GM18870 (cell line): ENCODE data around the gene SPOPL.
A peak's percentile ranks its signal among the peaks of the same experiment; 100 is the strongest.

Source experiments
- ATAC-seq: cut with Tn5 transposase; IDR thresholded peaks from one replicate; pipeline ENCODE4 v1.9.1; 2021; ENCODE audit warnings: moderate library complexity; ENCODE audit not compliant: unreplicated experiment

Gene SPOPL

DNA sequence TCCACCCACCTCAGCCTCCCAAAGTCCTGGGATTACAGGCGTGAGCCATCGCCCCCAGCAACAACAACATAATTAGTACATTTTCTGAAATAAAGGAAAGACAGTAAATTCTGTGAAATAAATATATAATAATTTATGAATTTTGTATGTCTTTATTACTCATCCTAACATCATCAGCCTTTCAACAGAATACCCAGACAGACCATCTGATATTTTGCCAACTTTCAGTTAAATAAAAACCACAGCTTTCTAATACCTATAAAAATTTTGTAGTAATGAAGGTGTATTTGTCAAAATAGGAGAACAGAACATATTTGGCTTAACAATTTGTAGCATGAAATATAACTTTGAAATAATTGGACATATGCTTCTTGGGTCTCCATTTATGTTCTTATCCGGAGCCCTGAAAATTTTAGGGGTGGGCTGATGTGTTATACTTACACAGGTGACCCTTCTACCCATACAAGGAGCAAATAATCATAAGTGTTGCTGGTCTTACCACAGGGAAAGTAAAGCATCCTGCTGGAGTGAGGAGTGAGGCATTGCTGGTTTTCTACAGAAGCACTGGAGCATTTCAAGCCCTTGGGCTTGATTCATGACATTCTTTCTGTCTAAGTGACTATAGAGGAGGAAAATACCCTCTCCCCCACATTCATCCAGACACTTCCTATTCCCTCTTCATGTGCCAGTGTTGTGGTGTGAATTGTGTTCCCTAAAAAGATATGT lies 99.3 kb downstream of the SPOPL start:
- no peak for ATAC-seq

- ATAC-seq: no peak
Measured at GRCh38 chr2:138601458-138602165, 100.0 kb downstream of the SPOPL start.

DNA sequence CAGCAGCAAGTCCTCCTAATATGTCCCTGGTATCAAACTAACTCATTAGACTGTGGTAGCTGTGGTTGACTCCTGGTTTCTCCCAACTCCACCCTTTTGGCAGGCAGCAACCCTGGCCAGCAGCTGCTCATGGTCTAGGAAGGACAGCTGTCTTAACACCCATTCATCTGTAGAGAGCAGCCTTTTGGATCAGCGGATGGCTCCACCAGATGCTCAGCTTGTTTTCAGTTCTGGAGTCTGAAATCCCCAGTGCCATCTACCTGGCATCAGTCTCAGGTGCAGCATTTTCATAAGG lies 100.5 kb downstream of the SPOPL start:
- ATAC-seq: no peak

GRCh38 chr2:138607746-138608145 lies 106.2 kb downstream of the SPOPL start:
- no peak for ATAC-seq

DNA sequence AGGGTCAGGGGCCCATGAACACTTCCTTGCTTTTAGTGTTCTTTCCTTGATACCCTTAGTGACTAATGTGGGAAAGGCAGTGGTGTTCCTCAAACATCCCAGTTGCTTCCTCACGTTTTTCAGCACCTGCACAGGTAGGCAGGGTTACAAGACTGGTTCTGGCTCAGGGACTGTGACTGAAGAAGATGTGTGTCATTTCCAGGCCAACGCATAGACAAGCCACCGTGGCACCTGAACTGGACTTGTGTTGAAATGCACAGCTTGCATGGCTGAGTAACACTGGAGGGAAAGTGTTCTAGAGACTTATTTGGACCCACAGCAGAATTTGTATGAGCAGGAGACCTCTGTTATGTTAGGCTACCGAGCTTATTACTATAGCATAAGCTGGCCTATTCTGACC lies 107.9 kb downstream of the SPOPL start:
- no peak for ATAC-seq

DNA sequence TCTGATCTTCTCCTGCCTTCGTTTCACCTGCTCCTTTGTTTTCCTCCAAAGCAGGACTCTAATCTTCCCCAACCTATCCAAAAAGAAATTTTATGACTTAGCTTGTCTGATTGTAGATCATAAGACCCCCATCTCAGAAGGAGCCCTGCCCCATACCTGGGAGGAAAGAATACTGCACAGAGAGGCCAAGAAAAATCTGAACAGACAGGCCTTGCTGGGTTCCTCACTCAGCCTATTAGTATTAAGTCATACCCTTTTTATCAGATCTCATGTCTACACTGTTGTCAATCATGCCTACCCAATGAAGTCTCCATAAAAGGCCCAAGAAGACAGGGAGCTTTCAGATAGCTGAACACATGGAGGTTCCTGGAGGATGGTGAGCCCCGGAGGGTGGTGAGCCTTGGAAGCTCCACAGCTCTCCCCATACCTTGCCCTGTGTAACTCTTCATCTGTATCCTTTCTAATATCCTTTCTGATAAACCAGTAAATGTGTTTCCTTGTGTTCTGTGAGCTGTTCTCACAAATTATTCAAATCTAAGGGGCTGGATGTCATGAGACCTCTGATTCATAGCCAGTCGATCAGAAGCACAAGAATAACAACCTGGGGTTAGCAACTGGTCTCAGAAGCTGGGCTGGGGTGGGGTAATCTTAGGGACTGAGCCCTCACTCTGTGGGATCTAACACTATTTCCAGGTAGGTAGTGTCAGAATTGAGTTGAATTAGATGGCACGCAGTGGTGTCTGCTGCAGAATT lies 108.8 kb downstream of the SPOPL start:
- no peak for ATAC-seq

- peak; percentile 56 for ATAC-seq
Measured at GRCh38 chr2:138615257-138615656, 113.7 kb downstream of the SPOPL start.

DNA sequence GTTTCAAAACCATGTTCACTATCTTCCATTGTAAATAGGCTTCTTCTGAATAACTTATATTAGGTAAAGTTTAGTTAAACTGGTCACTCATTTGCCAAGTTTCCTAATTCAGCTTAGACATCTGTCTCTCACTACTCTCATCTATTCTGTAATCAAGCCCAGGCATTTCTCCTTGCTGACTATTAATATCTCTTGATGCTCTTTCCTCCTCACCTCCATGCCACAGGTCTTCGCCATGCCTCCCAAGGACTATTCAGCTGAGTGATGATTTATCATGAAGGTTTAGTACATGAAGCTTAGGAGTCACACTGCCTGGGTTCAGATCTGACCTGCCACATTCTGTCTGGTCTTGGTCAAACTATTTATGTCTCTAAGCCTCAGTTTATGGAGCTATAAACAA lies 115.5 kb downstream of the SPOPL start:
- ATAC-seq: no peak

DNA sequence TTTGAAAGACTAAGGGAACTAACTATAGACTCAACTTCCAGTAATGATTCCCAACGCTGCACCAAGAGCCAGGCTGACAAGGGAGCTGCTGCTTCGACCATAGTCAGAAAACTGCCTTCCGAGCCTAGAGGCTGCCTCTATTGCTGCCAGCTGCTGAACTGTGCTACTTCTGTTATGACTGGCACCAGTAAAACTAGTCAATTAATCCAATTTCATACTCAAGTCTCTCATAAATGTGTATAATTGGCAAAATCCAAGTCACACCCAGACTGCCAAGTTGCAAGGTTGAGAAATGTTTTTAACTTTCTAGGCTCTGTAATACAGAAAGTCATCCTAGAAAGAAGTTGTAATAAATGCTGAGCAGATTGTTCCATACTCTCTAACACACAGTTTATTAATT lies 117.4 kb downstream of the SPOPL start:
- ATAC-seq: no peak

DNA sequence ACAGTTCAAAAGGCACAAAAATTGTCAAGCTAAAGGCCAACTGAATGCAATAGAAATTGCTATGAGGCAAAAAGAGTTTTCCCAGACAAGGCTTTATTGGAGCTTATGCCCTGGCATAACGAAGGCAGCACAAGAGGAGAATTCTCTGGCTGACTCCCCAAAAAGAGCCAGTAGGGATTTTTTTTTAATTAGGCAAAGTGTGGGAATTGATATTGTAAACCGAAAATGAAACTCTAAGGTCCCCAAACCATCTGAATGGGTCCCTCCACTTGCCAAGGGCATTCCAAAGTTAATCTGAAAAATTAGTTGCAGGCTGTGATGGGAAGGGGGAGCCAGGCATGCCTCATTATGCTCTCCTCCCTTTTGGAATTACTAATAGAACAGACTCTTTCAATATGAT lies 118.9 kb downstream of the SPOPL start:
- ATAC-seq: no peak

GRCh38 chr2:138621139-138621538 lies 119.6 kb downstream of the SPOPL start:
- ATAC-seq: no peak

DNA sequence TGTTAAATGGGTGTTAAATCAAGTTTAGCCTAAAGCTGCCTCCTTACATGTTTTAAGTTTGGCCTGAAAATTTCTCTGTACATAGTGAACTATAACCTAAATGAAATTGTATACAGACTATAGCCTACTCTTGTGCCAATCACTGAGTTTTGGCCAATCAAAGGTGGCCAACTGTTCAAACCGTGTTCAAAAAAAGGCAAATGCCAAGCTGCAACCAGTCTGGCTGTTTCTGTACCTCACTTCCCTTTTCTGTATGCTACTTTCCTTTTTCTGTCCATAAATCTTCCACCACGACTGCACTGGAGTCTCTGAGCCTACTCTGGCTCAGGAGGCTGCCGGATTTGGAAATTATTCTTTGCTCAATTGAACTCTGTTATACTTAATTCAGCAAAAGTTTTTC lies 121.0 kb downstream of the SPOPL start:
- no peak for ATAC-seq
